ENCODE results near the gene SDC1. TPM values are rescaled to one million over a fixed set of nuclear protein-coding genes. Genes with fewer than 3 reads are reported as not detected.
A peak's percentile ranks its signal among the peaks of the same experiment; 100 is the strongest.
"Not testable (repeated sequence)": the region's sequence is repeated elsewhere in the genome, so short reads cannot be mapped to it uniquely, and the experiment has no call there.

SDC1 gene, protein sequence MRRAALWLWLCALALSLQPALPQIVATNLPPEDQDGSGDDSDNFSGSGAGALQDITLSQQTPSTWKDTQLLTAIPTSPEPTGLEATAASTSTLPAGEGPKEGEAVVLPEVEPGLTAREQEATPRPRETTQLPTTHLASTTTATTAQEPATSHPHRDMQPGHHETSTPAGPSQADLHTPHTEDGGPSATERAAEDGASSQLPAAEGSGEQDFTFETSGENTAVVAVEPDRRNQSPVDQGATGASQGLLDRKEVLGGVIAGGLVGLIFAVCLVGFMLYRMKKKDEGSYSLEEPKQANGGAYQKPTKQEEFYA
- total RNA-seq, result 0.98 TPM

DNA sequence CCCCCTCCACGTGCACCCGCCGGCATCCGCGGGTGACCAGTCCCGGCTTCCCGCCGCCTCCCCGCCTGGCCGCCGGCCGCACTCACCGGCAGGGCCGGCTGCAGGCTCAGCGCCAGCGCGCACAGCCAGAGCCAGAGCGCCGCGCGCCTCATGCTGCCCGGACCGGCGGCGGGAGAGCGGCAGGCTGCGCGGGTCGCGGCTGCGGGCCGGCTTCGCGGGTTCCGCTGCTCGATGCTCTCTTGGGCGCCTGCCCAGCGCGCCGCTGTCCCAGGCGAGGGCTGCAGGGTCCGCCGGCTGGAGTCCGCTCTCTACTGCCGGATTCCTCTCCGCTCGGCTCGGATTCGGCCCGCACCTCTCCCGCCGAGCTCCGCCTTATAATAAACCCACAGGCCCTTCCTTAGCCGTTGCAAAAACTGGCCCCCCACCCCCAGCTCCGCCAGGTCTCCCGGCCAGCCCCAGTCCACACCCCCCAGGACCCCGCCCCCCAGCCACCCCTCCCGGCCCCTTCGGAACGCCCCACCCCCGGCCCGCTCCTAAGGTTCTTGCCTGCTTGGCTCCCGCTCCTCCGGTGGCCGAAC is at the start of gene SDC1:
TSS of gene SDC1 (minus strand) at position 415 of the 578 bp plus-strand sequence. CDS start at position 152, 263 bp downstream.
- intact Hi-C loops (cut with DNase I), result no loop called here
- DNase-seq (ENCODE audit: low spot score) (peak; percentile 69), ATAC-seq (peak; percentile 47)

DNA sequence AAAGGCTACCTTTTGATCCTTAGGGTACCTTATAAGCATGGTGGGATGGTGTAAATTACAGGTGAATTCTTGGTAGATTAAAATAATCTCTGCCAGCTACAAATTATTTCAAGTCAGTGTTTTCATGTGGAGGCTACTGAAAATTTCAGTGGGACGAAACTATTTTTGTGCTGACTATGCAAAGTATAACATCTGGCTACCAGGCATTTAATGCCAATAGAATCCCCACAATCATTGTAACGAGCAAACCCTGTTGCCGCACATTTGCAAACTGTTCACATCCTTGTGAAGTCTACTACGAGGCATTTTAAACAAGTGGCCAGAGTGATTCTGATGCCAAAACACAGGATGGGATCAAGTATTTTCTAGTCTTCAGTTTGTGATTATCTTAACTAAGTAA is 48.1 kb upstream of the SDC1 start:
- no peak for DNase-seq (ENCODE audit: low spot score)
- intact Hi-C loops (cut with DNase I), result no loop called here

DNA sequence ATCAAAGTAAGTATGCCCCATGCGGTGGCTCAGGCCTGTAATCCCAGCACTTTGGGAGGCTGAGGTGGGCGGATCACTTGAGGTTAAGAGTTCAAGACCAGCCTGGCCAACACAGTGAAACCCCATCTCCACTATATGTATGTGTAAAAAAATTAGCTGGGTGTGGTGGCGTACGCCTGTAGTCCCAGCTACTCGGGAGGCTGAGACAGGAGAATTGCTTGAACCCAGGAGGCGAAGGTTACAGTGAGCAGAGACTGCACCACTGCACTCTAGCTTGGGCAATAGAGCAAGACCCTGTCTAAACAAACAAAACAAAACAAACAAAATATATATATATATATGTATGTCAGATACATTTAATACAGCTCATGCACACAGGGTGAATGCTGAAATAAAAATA is 43.4 kb upstream of the SDC1 start:
- DNase-seq (ENCODE audit: low spot score); ATAC-seq; intact Hi-C loops (cut with DNase I): not testable (repeated sequence)

More for the DNA sequence above, 48.1 kb upstream of the SDC1 start:
- ATAC-seq, result no peak

DNA sequence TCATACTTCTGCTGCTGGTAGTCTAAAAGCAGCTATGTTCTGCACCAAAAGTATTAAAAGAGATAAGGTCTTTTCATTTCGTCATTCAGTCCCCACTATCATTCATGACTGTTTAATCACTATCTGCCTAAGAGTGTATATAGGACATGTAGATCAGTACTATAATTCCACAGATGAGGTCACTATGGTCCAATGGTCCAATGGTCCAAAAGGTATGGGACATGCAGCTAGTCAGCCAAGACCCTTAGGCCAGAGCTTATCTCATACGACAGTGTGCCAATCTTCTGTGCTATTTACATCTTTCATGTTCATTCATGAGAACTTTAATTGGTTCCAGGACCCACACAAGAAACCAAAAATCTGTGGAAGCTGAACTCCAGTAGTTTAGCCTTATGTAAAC is 42.6 kb upstream of the SDC1 start:
- intact Hi-C loops (cut with DNase I), result no loop called here
- no peak for DNase-seq (ENCODE audit: low spot score)
- no peak for ATAC-seq

DNA sequence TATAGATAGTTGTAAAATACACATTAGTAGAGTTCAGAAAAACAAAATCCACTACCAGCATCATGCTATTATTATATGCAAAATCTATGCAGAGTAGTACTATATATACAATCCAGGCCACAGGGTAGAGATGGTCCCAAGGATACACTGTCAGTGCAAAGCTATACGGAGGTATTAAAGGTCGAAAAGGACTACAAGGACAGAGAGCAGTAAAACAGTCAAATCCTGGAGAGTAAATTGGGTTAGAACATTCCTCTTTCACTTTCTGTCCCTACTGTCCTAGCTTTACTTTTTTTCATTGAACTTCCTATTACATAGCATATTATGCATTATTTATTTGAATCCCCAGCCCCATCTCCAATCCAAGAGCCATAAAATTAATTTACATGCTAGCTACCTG is 39.7 kb upstream of the SDC1 start:
- intact Hi-C loops (cut with DNase I), result no loop called here
- ATAC-seq (no peak), DNase-seq (ENCODE audit: low spot score) (no peak)

DNA sequence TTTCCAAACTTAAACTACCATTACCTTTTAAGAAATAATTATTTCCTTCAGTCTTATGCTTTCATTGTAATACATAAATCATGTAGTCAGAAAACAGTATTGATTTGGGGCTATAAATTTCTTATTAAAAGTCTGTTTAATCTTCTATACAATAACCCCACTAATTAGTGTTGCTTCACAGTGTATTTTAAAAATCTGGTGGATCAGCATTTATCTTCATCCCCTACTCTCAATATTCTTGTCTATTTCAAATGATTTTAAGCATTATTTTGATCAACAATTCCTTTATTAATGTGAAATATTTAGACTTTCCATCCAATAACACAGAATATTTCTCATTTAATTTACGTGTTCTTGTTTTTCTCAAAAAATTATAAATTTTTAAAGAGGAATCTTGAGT is 32.5 kb upstream of the SDC1 start:
- ATAC-seq (no peak), DNase-seq (ENCODE audit: low spot score) (no peak)
- intact Hi-C loops (cut with DNase I), result no loop called here

DNA sequence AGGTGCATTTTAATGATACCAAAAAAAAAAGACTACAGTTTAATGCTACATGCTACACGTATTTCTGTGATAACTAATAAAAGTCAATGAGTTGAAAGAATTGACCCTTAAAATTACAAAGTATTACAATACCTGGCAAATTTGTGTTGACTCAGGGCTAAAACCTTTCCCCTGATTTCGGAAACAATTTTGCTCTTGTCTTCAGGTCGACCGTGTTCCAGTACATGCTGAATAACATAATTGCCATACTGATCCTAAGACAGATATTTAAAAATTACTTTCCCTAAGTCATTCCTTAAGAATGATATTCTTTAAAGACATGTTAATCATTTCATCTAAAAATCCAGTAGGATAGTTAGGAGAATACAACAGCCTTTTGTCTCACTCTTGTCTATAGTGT is 29.8 kb upstream of the SDC1 start:
- no peak for DNase-seq (ENCODE audit: low spot score)

DNA sequence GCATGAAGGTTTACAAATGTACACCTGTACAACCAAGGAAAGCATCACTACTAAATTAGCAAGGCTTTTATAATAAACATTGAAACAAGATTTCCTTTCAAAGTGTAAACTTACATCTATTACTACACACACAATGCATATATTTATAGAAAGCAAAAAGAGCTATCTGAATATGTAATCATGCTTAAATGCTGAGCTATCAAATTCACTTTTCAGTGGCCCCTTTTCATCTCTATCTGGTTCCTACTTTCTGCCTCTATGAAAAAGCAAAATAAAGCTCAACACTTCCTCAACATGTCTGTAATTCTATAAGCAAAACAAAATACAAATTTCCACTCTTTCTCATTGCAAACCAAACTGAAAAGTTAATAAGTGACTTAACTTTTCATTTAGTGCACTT is 25.5 kb upstream of the SDC1 start:
- intact Hi-C loops (cut with DNase I), result no loop called here
- DNase-seq (ENCODE audit: low spot score), result no peak
- no peak for ATAC-seq

More for the DNA sequence above, 29.8 kb upstream of the SDC1 start:
- intact Hi-C loops (cut with DNase I), result no loop called here
- no peak for ATAC-seq

DNA sequence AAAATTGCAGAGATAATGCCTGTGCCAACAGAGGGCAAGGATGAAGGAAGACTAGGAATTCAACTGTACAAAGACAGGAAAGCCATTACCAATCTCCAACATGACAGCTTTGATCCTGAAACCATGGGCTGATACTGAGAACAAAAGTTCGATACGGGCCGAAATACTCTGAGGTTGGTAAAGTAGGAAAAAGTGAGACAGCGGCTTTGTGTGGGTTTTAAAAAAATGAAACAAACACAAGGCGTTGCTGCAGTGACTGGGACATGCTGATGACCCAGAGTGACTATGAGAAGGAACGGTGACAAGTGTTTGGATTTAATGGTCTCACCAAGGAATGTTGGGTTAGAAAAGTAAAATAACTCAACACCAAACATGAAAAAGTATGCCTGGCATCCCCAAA is 24.2 kb upstream of the SDC1 start:
- ATAC-seq (no peak), DNase-seq (ENCODE audit: low spot score) (no peak)
- intact Hi-C loops (cut with DNase I), result no loop called here

DNA sequence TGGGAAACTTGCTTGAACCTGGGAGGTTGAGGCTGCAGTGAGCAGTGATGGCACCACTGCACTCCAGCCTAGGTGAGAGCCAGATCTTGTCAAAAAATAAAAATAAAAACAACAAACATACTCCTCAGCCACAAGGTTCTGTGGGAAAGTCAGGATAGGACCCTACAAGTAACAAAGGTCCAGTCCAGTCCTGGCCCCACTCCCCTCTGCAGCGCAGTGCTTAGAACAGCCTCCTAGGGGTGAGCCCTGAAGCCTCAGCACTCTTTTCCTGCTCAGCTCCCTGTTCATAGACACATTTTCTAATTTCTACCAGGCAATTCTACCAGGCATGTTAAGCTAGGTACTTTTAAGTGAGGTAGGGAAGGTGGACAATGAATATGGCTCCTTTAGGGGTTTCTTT is 22.2 kb upstream of the SDC1 start:
- DNase-seq (ENCODE audit: low spot score), result no peak
- ATAC-seq, result peak; percentile 60
- intact Hi-C loops (cut with DNase I), result no loop called here

DNA sequence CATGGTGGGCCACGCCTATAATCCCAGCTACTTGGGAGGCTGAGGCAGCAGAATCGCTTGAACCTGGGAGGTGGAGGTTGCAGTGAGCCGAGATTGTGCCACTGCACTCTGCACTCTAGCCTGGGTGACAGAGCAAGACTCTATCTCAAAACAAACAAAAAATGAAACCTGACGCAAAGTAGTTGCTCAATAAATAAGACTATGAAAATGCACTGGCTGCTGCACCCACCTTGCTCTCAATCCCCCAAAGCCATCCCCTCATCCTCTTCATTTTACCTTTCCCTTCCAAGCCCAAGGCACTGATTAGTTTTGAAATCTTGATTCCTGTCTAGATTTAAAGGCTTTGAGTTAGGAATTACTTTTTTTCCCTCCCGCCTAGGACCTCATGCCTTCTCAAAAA is 18.7 kb upstream of the SDC1 start:
- intact Hi-C loops (cut with DNase I); ATAC-seq; DNase-seq (ENCODE audit: low spot score): not testable (repeated sequence)

DNA sequence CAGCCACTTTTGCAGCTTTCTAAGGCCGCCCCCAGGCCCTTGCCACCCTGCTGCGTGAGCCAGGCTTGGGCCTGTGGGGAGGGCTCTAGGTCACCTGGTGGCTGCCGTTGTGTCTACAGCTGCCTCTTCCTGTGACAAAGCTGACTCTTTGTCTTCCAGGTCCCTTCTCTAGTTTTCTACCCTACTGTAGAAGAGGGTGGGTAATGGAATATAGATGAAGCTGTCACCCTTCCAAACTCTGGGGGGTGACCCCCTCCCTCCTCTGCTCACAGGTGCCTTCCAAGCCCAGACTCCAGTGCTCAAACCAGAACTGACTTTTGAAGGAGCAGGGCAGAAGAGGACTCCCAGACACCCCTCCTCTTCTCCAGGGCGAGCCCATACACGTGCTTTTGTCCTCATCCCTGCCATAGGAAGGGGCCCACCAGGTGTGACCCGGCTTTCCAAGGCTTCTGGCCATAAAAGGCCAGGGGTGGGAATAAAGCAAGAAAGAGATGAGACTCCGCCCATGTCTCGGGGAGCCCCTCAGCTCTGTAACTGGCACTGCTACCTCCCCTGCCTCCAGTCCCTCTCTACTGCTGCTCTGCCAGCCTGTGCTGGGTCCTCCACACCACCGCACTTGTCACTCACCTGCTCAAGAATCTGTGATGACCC is 17.9 kb upstream of the SDC1 start:
- DNase-seq (ENCODE audit: low spot score) (no peak), ATAC-seq (no peak)
- intact Hi-C loops (cut with DNase I), result no loop called here

DNA sequence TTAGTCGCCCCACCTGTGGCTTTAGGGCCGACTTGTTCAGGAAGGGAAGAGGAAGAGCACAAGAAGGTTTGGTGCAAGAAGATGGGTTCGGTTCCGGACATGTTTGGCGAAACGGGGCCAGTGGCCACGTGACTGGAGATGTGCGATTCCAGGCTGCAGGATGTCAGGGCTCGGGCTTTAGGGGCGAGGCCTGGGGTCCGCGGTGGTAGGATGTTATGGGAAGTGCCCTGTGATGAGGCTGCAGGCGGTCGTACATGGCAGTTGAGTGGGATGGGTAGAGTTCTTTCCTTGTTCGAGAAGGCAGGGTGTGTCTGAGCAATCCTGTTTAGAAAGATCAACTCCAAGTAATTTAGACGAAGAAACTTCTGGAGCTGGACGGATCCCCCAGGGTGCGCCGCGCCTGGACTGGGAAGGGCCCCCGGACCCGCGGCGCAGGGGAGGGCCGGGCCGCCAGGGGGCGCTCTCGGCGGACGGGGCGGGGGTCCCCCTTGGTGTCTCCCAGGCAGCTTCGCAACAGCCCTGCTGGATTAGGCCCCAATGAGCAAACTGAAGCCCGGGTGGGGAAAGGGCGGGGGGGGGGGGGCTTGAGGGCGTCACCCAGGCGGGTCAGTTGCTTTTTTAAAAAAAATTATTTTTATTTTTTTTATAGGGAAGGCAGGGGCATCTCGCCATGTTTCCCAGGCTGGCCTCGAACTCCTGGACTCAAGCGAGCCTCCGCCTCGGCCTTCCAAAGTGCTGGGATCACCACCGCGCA is 17.2 kb upstream of the SDC1 start:
- intact Hi-C loops (cut with DNase I), result no loop called here
- no peak for DNase-seq (ENCODE audit: low spot score)
- ATAC-seq, result no peak

DNA sequence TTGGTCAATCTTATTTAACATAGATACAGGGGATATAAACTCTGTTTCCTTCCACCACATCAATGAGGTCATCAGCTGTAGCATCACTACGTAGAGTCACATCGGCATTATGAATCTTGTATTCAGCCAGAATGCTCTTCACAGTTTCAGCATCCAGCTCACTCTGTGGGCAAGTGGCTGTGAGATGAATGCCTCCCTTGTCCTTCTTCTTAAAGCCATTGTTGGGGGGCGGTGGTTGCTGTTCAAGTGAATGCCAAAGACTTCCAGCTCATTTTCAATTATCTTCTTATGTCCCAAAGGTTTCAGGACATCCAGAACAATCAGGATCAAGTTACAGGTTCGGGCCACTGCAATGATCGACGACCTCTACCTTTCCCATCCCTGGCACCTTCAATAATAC is 15.4 kb upstream of the SDC1 start:
- ATAC-seq; DNase-seq (ENCODE audit: low spot score); intact Hi-C loops (cut with DNase I): not testable (repeated sequence)

DNA sequence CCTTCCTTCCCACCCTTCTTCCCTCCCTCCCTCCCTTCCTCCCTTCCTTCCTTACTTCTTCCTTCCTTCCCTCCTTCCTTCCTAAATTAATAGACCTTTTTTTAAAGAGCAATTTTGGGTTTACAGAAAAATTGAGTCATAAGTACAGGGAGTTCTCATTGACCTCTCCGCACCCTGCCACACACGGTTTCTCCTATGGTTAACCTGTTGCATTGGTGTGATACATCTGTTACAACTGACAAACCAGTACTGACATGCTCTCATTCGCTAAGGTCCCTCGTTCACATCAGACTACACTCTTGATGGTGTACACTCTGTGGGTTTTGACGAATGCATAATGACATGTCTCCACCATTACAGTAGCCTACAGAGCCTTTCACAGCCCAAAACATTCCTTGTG is 11.6 kb upstream of the SDC1 start:
- intact Hi-C loops (cut with DNase I), result no loop called here
- no peak for ATAC-seq
- no peak for DNase-seq (ENCODE audit: low spot score)

DNA sequence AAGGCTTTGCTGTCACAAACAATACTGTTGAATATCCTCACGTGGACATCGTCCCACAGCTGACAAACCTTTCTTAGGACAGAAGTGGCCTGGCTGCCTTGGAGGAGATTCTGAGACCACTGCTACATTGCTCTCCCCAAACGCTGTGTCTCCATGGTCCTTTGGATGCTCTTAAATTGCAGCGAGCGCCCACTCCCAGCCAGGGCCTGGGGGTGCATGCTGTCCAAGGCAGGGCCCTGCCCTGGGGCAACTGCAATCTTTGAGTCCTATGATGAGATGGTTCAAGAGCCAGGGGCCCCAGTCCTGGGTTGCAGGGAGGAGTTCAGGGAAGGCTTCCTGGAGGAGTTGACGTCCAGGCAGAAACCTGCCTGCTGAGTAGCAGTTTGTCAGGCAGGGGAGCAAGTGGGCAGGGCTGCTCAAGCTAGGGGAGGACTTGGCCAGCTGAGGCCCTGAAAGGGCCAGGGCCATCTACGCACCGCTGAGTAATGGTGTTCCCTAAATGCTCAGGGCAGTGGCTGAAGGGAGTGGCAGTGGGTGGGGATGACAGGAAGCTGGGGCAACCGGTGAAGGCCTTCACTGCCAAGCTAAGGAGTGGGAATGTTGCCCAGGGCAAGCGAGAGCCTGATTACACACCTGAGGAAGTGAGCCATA is 10.8 kb upstream of the SDC1 start:
- intact Hi-C loops (cut with DNase I), result no loop called here
- no peak for ATAC-seq
- no peak for DNase-seq (ENCODE audit: low spot score)

DNA sequence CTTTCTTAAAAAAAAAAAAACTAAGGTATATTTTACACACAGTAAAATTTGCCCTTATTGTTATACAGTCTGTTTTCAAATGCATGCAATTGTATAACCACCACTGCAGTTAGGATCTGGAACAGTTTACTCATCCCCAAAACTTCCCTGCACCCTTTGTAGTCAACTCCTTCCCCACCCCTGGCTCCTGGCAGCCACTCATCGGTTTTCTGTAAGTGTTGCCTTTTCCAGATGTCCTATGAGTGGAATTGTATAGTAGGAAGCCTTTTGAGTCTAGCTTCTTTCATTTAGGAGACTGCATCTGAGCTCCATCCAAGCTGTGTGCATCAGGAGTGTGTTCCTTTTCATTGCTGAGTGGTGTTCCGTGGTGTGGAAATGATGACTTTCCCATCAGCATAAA is 9.7 kb upstream of the SDC1 start:
- intact Hi-C loops (cut with DNase I); ATAC-seq; DNase-seq (ENCODE audit: low spot score): not testable (repeated sequence)

DNA sequence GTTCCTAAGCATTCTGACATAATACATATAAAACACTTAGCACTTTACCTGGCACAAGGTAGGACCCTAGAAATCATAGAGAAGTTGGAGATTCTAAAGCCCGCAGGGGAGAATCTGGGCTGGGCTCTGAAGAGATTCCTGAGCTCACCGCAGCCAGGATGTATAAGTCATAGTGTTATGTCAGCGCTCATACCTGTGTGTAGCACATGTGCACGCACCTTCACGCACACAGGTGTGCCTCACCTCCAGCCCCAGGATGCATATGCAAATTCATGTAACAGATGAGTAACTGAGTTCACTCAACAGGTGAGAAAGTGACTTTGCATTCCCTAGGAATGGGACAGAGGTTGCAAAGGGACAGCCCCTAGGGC is 7.9 kb upstream of the SDC1 start:
- intact Hi-C loops (cut with DNase I), result no loop called here
- DNase-seq (ENCODE audit: low spot score) (no peak), ATAC-seq (no peak)

DNA sequence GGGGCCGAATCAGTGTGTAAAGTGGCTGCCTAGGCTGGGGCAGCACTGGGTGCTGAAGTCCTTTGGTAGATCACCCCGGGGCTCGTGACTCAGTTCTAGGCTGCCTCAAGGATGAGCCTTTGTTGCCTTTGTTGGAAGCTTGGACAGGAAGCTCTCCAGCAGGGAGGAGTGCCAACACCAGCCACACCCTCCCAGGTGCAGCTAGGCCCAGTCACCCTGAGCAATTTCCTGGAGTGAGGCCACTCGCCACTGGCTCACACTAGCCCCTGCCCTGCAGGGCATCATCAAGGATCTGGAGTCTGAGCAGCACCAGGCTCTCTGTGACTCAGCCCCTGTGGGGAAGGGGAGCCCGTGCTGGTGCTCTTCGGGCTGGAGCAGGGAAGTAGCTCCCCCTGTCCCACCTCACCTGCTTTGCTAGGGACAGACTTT is 6.7 kb upstream of the SDC1 start:
- intact Hi-C loops (cut with DNase I), result no loop called here
- no peak for ATAC-seq
- DNase-seq (ENCODE audit: low spot score), result no peak

Measured in sciatic nerve (tissue), 2 donors.